ENCODE results near the gene ATP8A2. TPM values are rescaled to one million over a fixed set of nuclear protein-coding genes. Genes with fewer than 3 reads are reported as not detected.

ATP8A2 gene
- total RNA-seq: 0.09 and 0.11 TPM in 2 replicates

GRCh38 chr13:25371875-25372283 lies at the start of gene ATP8A2:
TSS of gene ATP8A2 (plus strand) at chr13:25371974. CDS start at chr13:25372213, 239 bp downstream.

GRCh38 chr13:26051657-26052311 lies 680.0 kb downstream of the ATP8A2 start, which contains the start of gene SHISA2:
TSS of gene SHISA2 (minus strand) at chr13:26052016. CDS start at chr13:26050975, 1,041 bp downstream.

Other genes with a start within 250 kb of the ATP8A2 start
- not detected in 2 replicates for gene AMER2, start 199.7 kb upstream of the ATP8A2 start, total RNA-seq
- gene MTMR6, start 84.5 kb upstream of the ATP8A2 start, total RNA-seq: 25.8 and 28.3 TPM in 2 replicates
- gene NUP58, start 70.3 kb upstream of the ATP8A2 start, total RNA-seq: 28.8 and 38.3 TPM in 2 replicates

Data from dermis lymphatic vessel endothelial cell (primary cell).